Neural cell (in vitro differentiated cells): Measurements from ENCODE around the gene SFXN2. TPM values are rescaled to one million over a fixed set of nuclear protein-coding genes. Genes with fewer than 3 reads are reported as not detected.
"Not testable (repeated sequence)": the region's sequence is repeated elsewhere in the genome, so short reads cannot be mapped to it uniquely, and the experiment has no call there.

Experiments used
- H2AFZ ChIP-seq: fragments of 200-600, 300-800 bp; sonication (generic), shearing (Covaris generic); 2 replicates; pipeline ENCODE4 v1.6.0; 2014; ENCODE audit warnings: low read depth, mild to moderate bottlenecking, antibody characterized with exemption, low read length, moderate library complexity
- H3F3A ChIP-seq: fragments of 200-600 bp; shearing (Covaris generic); 2 replicates; pipeline ENCODE4 v1.6.1; 2016; ENCODE audit warnings: mild to moderate bottlenecking, moderate library complexity, mixed read lengths, antibody characterized with exemption, low read length; ENCODE audit not compliant: insufficient read depth, poor library complexity, severe bottlenecking
- H3K27ac ChIP-seq: fragments of 200-600, 300-800 bp; sonication (generic), shearing (Covaris generic); 2 replicates; pipeline ENCODE4 v1.5.1; 2014; ENCODE audit warnings: mild to moderate bottlenecking, low read length, moderate library complexity
- H3K27me3 ChIP-seq: fragments of 300-800, 200-600 bp; sonication (generic), shearing (Covaris generic); 2 replicates; pipeline ENCODE4 v1.6.0; 2014; ENCODE audit warnings: mild to moderate bottlenecking, low read depth, low read length, moderate library complexity; ENCODE audit not compliant: insufficient read depth
- H3K36me3 ChIP-seq: fragments of 300-800, 200-600 bp; sonication (generic), shearing (Covaris generic); 2 replicates; pipeline ENCODE4 v1.5.1; 2014; ENCODE audit warnings: mild to moderate bottlenecking, antibody characterized with exemption, low read length, moderate library complexity; ENCODE audit not compliant: insufficient read depth
- H3K4me2 ChIP-seq: fragments of 300-800, 200-600 bp; sonication (generic), shearing (Covaris generic); 2 replicates; pipeline ENCODE4 v1.6.0; 2014; ENCODE audit warnings: mild to moderate bottlenecking, low read length
- H3K4me3 ChIP-seq: fragments of 300-800, 200-600 bp; sonication (generic), shearing (Covaris generic); 2 replicates; pipeline ENCODE4 v1.5.1; 2014; ENCODE audit warnings: mild to moderate bottlenecking, low read length, moderate library complexity
- H3K79me2 ChIP-seq: fragments of 200-600 bp; shearing (Covaris generic); replicated peaks from 2 replicates; pipeline ENCODE4 v1.6.0; 2014; ENCODE audit warnings: mild to moderate bottlenecking, low read length, moderate library complexity; ENCODE audit not compliant: insufficient read depth
- H3K9ac ChIP-seq: fragments of 300-800, 200-600 bp; sonication (generic), shearing (Covaris generic); 2 replicates; pipeline ENCODE4 v1.6.1; 2016; ENCODE audit warnings: mild to moderate bottlenecking, low read length, mixed read lengths
- H3K9me2 ChIP-seq: fragments of 200-600 bp; shearing (Covaris generic); 2 replicates; pipeline ENCODE4 v1.6.1; 2016; ENCODE audit warnings: mild to moderate bottlenecking, low read length, mixed read lengths; ENCODE audit not compliant: insufficient read depth
- H3K9me3 ChIP-seq: fragments of 200-600, 300-800 bp; sonication (generic), shearing (Covaris generic); 2 replicates; pipeline ENCODE4 v1.6.1; 2016; ENCODE audit warnings: mild to moderate bottlenecking, mixed run types, low read length, moderate library complexity, mixed read lengths
- H4K20me1 ChIP-seq: fragments of 200-600 bp; shearing (Covaris generic); 2 replicates; pipeline ENCODE4 v1.6.1; 2016; ENCODE audit warnings: mild to moderate bottlenecking, mixed run types; ENCODE audit not compliant: insufficient read depth
- CTCF ChIP-seq: fragments of 450-650 bp; IDR thresholded peaks from 2 replicates; pipeline ENCODE4 v1.5.1; 2014; ENCODE audit warnings: antibody characterized with exemption, mild to moderate bottlenecking, moderate library complexity; ENCODE audit not compliant: poor library complexity, severe bottlenecking
- EP300 ChIP-seq: fragments of 450-650 bp; conservative IDR thresholded peaks from 2 replicates; pipeline ENCODE4 v1.6.1; 2014; ENCODE audit warnings: antibody characterized with exemption, mild to moderate bottlenecking, moderate library complexity; ENCODE audit not compliant: poor library complexity, severe bottlenecking
- EZH2 ChIP-seq: fragments of 200-600, 300-800 bp; shearing (Covaris generic), sonication (generic); IDR thresholded peaks from 2 replicates; pipeline ENCODE4 v1.6.1; 2014; ENCODE audit warnings: antibody characterized with exemption, low read length, borderline replicate concordance, mild to moderate bottlenecking; ENCODE audit not compliant: insufficient read depth, poor library complexity, severe bottlenecking
- MXI1 ChIP-seq: fragments of 450-650 bp; conservative IDR thresholded peaks from 2 replicates; pipeline ENCODE4 v1.6.1; 2014; ENCODE audit warnings: antibody characterized with exemption, mild to moderate bottlenecking; ENCODE audit not compliant: poor library complexity, severe bottlenecking
- POLR2AphosphoS5 ChIP-seq: IDR thresholded peaks from 2 replicates; pipeline ENCODE4 v1.6.1; 2012
- RAD21 ChIP-seq: fragments of 450-650 bp; conservative IDR thresholded peaks from 2 replicates; pipeline ENCODE4 v1.6.1; 2014; ENCODE audit warnings: antibody characterized with exemption, mild to moderate bottlenecking, moderate library complexity
- REST ChIP-seq: IDR thresholded peaks from 2 replicates; pipeline ENCODE4 v1.6.1; 2012; ENCODE audit warnings: borderline replicate concordance
- SMC3 ChIP-seq: fragments of 450-650 bp; conservative IDR thresholded peaks from 2 replicates; pipeline ENCODE4 v1.6.1; 2014; ENCODE audit warnings: antibody characterized with exemption, mild to moderate bottlenecking, moderate library complexity; ENCODE audit not compliant: poor library complexity
- TAF1 ChIP-seq: IDR thresholded peaks from 2 replicates; pipeline ENCODE4 v1.6.1; 2012; ENCODE audit warnings: low read depth
- polyA plus RNA-seq: library from polyadenylated mRNA; depleted of rRNA; stranded (reverse); fragments of >200 nt; gene quantifications from 2 replicates; pipeline ENCODE4 v1.2.3, GENCODE V29; 2014

SFXN2 gene
- polyA plus RNA-seq, 1 donor from 2014 or later: 16.0 TPM

- Histone ChIP-seq H3K27me3 (no peaks in the 10 kb centered on the region), H2AFZ (peak within 1 kb of the TSS; percentile 86), H3K36me3 (no peaks in the 10 kb centered on the region), H3K9me2 (no peaks in the 10 kb centered on the region), H3K79me2 (peaks cover 46% of the 10 kb centered on the region), H4K20me1 (no peaks in the 10 kb centered on the region), H3K4me3 (peak within 1 kb of the TSS; percentile 90), H3K9ac (peak within 1 kb of the TSS; percentile 93), H3K27ac (peak within 1 kb of the TSS; percentile 96), H3K4me2 (peak within 1 kb of the TSS; percentile 76), H3K9me3 (no peaks in the 10 kb centered on the region), H3F3A (peaks cover 3% of the 10 kb centered on the region)
- TF ChIP-seq MXI1: no peak
- TF ChIP-seq EP300: peak; percentile 70
- no peak for TF ChIP-seq EZH2
- peak; percentile 72 for TF ChIP-seq CTCF
- no peak for TF ChIP-seq TAF1
- TF ChIP-seq REST: peak; percentile 45
- TF ChIP-seq RAD21: peak; percentile 42
- peak; percentile 65 for TF ChIP-seq POLR2AphosphoS5
- TF ChIP-seq SMC3: peak; percentile 42
These were observed 419 bp upstream of the SFXN2 start, which contains the start of gene ARL3 for GRCh38 chr10:102713814-102714620. Gene ARL3 (minus strand): TSS chr10:102714397. CDS start chr10:102714275, 122 bp downstream.

GRCh38 chr10:102715880-102716279, 1.4 kb downstream of the SFXN2 start:
- H3K36me3 ChIP-seq: no peaks in the 10 kb centered on the region
- peaks cover 28% of the 10 kb centered on the region for H3K79me2 ChIP-seq
- H3K9me3 ChIP-seq: no peaks in the 10 kb centered on the region
- no peak overlapping the region for H3K4me2 ChIP-seq
- no peaks in the 10 kb centered on the region for H4K20me1 ChIP-seq
- H3F3A ChIP-seq: peaks cover 3% of the 10 kb centered on the region
- H3K27ac ChIP-seq: no peak overlapping the region
- no peak overlapping the region for H2AFZ ChIP-seq
- H3K9me2 ChIP-seq: no peaks in the 10 kb centered on the region
- no peak overlapping the region for H3K4me3 ChIP-seq
- no peak overlapping the region for H3K9ac ChIP-seq
- TF ChIP-seq POLR2AphosphoS5 (no peak), RAD21 (no peak), MXI1 (no peak), TAF1 (no peak)
- H3K27me3 ChIP-seq: no peaks in the 10 kb centered on the region

GRCh38 chr10:102716900-102717565, 2.6 kb downstream of the SFXN2 start:
- H3K4me2 ChIP-seq, H3F3A ChIP-seq, H3K4me3 ChIP-seq, H3K9me2 ChIP-seq, H3K9me3 ChIP-seq, H2AFZ ChIP-seq, H3K36me3 ChIP-seq, H3K27ac ChIP-seq, H3K27me3 ChIP-seq, H3K9ac ChIP-seq, H4K20me1 ChIP-seq: not testable (repeated sequence)
- peaks cover 19% of the 10 kb centered on the region for H3K79me2 ChIP-seq
